Tibial artery (tissue), 4 donors: ENCODE data around the gene FLNB.
A peak's percentile ranks its signal among the peaks of the same experiment; 100 is the strongest.

Experiments used
- DNase-seq, 2 donors: peaks; one replicate each; pipeline ENCODE4 v3.0.0-alpha.2; 2019
- H3K27ac ChIP-seq, 2 donors: fragments of 200-600 bp; sonication (generic) in 1 of 2; 1 replicate in 1 of 2; 2 replicates in 1 of 2; pipeline ENCODE4 v1.5.1; 2018 to 2019; ENCODE audit warnings: mild to moderate bottlenecking in 1 of 2
- H3K27me3 ChIP-seq, 2 donors: fragments of 200-600 bp; sonication (generic) in 1 of 2; one replicate each; pipeline versions ENCODE4 v1.5.1 to v1.6.0; 2016 to 2019
- H3K36me3 ChIP-seq, 3 donors: fragments of 200-600 bp; sonication (generic) in 2 of 3; one replicate each; pipeline ENCODE4 v1.5.1; 2016 to 2019; ENCODE audit warnings: mild to moderate bottlenecking in 2 of 3
- H3K4me1 ChIP-seq, 4 donors: fragments of 200-600 bp; sonication (generic) in 2 of 4; 1 replicate in 3 of 4; 2 replicates in 1 of 4; pipeline ENCODE4 v1.5.1; 2016 to 2019
- H3K4me3 ChIP-seq, 2 donors: fragments of 200-600 bp; sonication (generic) in 1 of 2; 1 replicate in 1 of 2; 2 replicates in 1 of 2; pipeline ENCODE4 v1.5.1; 2018 to 2019; ENCODE audit warnings: mild to moderate bottlenecking in 2 of 2
- H3K9me3 ChIP-seq, 3 donors: fragments of 200-600 bp; sonication (generic) in 1 of 3; one replicate each; pipeline ENCODE4 v1.5.1; 2016 to 2019
- CTCF ChIP-seq, 2 experiments: fragments of 200-600 bp in 1 of 2; fragments of 450-650 bp in 1 of 2; IDR thresholded peaks; one replicate each; pipeline ENCODE4 v1.5.1; 2017 to 2019; ENCODE audit warnings: antibody characterized with exemption in 2 of 2, mild to moderate bottlenecking in 1 of 2, moderate library complexity in 1 of 2
- intact Hi-C: fragments of 100-400 bp; cut with DNase I; formaldehyde crosslinking; loops from one replicate; pipeline ENCODE4 v1.15.0; 2023; ENCODE audit warnings: low total_unique reads

Gene FLNB, protein sequence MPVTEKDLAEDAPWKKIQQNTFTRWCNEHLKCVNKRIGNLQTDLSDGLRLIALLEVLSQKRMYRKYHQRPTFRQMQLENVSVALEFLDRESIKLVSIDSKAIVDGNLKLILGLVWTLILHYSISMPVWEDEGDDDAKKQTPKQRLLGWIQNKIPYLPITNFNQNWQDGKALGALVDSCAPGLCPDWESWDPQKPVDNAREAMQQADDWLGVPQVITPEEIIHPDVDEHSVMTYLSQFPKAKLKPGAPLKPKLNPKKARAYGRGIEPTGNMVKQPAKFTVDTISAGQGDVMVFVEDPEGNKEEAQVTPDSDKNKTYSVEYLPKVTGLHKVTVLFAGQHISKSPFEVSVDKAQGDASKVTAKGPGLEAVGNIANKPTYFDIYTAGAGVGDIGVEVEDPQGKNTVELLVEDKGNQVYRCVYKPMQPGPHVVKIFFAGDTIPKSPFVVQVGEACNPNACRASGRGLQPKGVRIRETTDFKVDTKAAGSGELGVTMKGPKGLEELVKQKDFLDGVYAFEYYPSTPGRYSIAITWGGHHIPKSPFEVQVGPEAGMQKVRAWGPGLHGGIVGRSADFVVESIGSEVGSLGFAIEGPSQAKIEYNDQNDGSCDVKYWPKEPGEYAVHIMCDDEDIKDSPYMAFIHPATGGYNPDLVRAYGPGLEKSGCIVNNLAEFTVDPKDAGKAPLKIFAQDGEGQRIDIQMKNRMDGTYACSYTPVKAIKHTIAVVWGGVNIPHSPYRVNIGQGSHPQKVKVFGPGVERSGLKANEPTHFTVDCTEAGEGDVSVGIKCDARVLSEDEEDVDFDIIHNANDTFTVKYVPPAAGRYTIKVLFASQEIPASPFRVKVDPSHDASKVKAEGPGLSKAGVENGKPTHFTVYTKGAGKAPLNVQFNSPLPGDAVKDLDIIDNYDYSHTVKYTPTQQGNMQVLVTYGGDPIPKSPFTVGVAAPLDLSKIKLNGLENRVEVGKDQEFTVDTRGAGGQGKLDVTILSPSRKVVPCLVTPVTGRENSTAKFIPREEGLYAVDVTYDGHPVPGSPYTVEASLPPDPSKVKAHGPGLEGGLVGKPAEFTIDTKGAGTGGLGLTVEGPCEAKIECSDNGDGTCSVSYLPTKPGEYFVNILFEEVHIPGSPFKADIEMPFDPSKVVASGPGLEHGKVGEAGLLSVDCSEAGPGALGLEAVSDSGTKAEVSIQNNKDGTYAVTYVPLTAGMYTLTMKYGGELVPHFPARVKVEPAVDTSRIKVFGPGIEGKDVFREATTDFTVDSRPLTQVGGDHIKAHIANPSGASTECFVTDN (N-terminal part only)

DNA sequence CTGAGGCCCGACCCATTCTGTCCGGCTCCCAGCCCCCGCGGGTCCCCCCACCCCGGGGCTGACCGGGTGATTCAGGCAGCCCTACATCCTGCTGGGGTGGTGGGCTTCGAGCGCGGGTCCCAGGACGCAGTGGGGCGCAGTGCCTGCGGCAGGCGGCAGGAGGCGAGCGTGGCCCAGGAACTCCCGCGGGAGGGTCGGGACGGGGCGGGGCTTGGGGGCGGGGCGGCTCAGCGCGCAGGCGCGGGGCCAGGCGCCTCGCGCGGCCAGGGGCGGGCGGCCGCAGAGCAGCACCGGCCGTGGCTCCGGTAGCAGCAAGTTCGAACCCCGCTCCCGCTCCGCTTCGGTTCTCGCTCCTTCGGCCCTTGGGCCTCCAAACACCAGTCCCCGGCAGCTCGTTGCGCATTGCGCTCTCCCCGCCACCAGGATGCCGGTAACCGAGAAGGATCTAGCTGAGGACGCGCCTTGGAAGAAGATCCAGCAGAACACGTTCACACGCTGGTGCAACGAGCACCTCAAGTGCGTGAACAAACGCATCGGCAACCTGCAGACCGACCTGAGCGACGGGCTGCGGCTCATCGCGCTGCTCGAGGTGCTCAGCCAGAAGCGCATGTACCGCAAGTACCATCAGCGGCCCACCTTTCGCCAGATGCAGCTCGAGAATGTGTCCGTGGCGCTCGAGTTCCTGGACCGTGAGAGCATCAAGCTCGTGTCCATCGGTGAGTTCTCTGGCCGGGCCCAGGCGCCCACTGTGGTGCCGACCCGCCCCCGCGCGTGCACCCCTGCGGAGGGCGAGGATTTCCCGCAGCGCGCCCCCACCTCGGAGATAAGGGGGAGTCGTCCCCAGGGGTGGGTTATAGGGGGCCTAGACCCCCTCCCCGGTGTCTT lies at the start of gene FLNB:
Gene FLNB, plus strand, starts transcription at position 282 of the 885 bp plus-strand sequence. Its CDS starts 143 bp downstream, at position 425.
- Histone ChIP-seq H3K36me3 (no peaks in the 10 kb centered on the region), H3K27me3 (no peaks in the 10 kb centered on the region), H3K4me3 (peak within 1 kb of the TSS; percentile 87), H3K27ac (peak within 1 kb of the TSS; percentile 74 to 78), H3K9me3 (no peaks in the 10 kb centered on the region), H3K4me1 (peaks cover 2 to 43% (median 30%) of the 10 kb centered on the region in 4 donors)
- DNase-seq: peak; percentile 44 to 85
- TF ChIP-seq CTCF (IDR thresholded peaks at IDR 0.05): peak; percentile 70 to 79
- intact Hi-C loops: loop anchor here (5.0 kb wide), 1 partner anchor 141 kb away; no protein-coding TSS in a partner anchor

DNA sequence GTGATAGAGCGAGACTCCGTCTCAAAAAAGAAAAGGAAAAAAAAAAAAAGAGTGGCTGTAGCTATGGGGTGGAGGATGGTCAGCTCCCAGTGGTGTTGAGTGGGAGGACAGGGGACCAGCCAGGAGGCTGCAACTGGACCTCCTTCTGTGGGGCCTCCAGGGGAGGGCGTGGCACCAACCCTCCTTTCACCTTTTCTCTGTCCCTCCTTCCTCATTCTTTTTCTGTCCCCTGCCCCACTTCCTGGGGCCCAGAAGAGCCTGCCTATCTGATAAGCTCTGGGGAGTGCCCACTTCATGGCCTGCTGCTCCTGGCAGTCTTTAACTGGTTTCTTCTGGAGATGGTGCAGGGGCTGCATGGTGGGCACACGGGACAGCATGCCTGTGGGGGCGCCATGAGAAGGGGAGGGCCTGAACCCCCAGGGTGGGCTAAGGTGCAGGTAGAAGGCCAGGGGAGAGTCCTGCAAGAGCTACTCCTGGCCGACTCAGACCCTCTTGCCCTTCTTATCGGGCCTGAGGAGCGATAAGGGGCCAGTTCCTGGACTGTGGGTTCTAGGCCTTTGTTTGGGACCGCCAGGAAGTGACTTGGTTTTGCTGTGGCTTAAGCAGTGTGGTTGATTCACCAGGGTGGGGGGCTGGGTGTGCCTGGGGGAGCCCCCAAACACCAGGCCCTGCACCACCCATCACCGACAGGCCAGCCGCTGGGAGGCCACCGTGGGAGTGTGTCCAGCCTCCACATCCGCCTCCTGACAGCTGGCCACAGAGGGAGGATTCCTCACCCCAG lies 49.4 kb upstream of the FLNB start:
- DNase-seq: no peak
- Histone ChIP-seq H3K4me1 (peaks cover 0 to 8% (median 4%) of the 10 kb centered on the region in 4 donors), H3K36me3 (no peaks in the 10 kb centered on the region), H3K27ac (no peak overlapping the region), H3K4me3 (no peak overlapping the region), H3K9me3 (no peaks in the 10 kb centered on the region), H3K27me3 (no peaks in the 10 kb centered on the region)
- intact Hi-C loops: no loop called here
- no peak for TF ChIP-seq CTCF (IDR thresholded peaks at IDR 0.05)

GRCh38 chr3:57959423-57960173 lies 48.6 kb upstream of the FLNB start:
- Histone ChIP-seq H3K4me1 (peaks cover 0 to 9% (median 4%) of the 10 kb centered on the region in 4 donors), H3K27me3 (no peaks in the 10 kb centered on the region), H3K27ac (no peak overlapping the region), H3K9me3 (no peaks in the 10 kb centered on the region), H3K4me3 (no peak overlapping the region), H3K36me3 (no peaks in the 10 kb centered on the region)
- DNase-seq: peak in 1 of 2 donors; percentile 68
- TF ChIP-seq CTCF (IDR thresholded peaks at IDR 0.05): no peak
- intact Hi-C loops: no loop called here

GRCh38 chr3:57960174-57960505 lies 48.1 kb upstream of the FLNB start:
- DNase-seq: no peak
- TF ChIP-seq CTCF (IDR thresholded peaks at IDR 0.05): no peak
- Histone ChIP-seq H3K9me3 (no peaks in the 10 kb centered on the region), H3K36me3 (no peaks in the 10 kb centered on the region), H3K27ac (no peak overlapping the region), H3K27me3 (no peaks in the 10 kb centered on the region), H3K4me3 (no peak overlapping the region), H3K4me1 (peaks cover 0 to 9% (median 4%) of the 10 kb centered on the region in 4 donors)
- intact Hi-C loops: no loop called here
